Thoracic aorta (tissue), 2 donors: ENCODE results near the gene PPFIBP2. TPM values are rescaled to one million over a fixed set of nuclear protein-coding genes. Genes with fewer than 3 reads are reported as not detected.

ENCODE experiments used
- ATAC-seq: fragments of 150-250 bp; one replicate; pipeline ENCODE4 v1.8.0; 2017; ENCODE audit warnings: low read depth; ENCODE audit not compliant: insufficient number of reproducible peaks, low FRiP score
- DNase-seq: peaks from one replicate; pipeline ENCODE4 v3.0.0-alpha.2; 2020; ENCODE audit warnings: low spot score
- H3K27ac ChIP-seq, 2 donors: fragments of 200-600 bp; sonication (generic); 1 replicate in 1 of 2; 2 replicates in 1 of 2; pipeline ENCODE4 v1.5.1; 2016; ENCODE audit warnings: mild to moderate bottlenecking in 2 of 2, moderate library complexity in 2 of 2
- H3K27me3 ChIP-seq: fragments of 200-600 bp; sonication (generic); replicated peaks from 2 replicates; pipeline ENCODE4 v1.6.0; 2016; ENCODE audit warnings: mild to moderate bottlenecking; ENCODE audit not compliant: insufficient read depth
- H3K36me3 ChIP-seq: fragments of 200-600 bp; sonication (generic); one replicate; pipeline ENCODE4 v1.5.1; 2016
- H3K4me1 ChIP-seq, 2 donors: fragments of 200-600 bp; sonication (generic); 1 replicate in 1 of 2; 2 replicates in 1 of 2; pipeline versions ENCODE4 v1.5.1 to v1.6.0; 2016; ENCODE audit warnings: low read depth in 2 of 2, mild to moderate bottlenecking in 1 of 2; ENCODE audit not compliant: control insufficient read depth in 1 of 2
- H3K4me3 ChIP-seq: fragments of 200-600 bp; sonication (generic); 2 replicates; pipeline ENCODE4 v1.5.1; 2016; ENCODE audit warnings: mild to moderate bottlenecking
- H3K9me3 ChIP-seq: fragments of 200-600 bp; sonication (generic); 2 replicates; pipeline ENCODE4 v1.5.1; 2016
- total RNA-seq, 2 donors: library from RNA; depleted of rRNA; stranded (reverse); fragments of >200 nt; gene quantifications; one replicate each; pipeline versions ENCODE4 v1.1.0 to v1.2.3, GENCODE V29; 2016
- TF ChIP-seq, protein P1 (sequence below): fragments of 200-600 bp; sonication (generic); IDR thresholded peaks from one replicate; pipeline ENCODE4 v1.5.1; 2019; ENCODE audit warnings: antibody characterized with exemption

The PPFIBP2 gene
- total RNA-seq, 2 donors from 2014 or later, result 43.5 to 48.9 TPM

DNA sequence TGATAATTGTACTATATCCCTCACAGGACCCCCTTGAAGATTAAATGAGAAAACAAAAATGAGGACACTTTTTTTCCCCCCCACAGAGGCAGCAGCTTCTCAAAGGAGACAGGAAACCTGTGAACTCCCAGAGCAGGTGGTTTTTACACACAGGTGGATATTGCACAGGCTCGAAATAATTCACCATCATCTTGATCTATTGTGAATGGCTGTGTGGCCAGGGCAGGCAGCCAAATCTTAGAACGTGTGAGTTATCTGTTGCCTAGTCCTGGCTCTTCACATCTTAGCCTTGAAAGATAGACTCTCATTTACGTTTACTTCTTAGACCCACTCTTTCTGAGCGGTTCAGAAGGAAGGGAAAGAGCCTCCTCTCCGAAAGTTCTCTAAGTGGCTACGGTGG lies 23.5 kb downstream of the PPFIBP2 start:
- Histone ChIP-seq H3K36me3 (no peaks in the 10 kb centered on the region), H3K9me3 (no peaks in the 10 kb centered on the region), H3K4me3 (no peak overlapping the region), H3K27ac (no peak overlapping the region), H3K27me3 (no peaks in the 10 kb centered on the region), H3K4me1 (no peaks in the 10 kb centered on the region)
- DNase-seq (no peak), ATAC-seq (no peak)
- TF ChIP-seq, protein P1, sequence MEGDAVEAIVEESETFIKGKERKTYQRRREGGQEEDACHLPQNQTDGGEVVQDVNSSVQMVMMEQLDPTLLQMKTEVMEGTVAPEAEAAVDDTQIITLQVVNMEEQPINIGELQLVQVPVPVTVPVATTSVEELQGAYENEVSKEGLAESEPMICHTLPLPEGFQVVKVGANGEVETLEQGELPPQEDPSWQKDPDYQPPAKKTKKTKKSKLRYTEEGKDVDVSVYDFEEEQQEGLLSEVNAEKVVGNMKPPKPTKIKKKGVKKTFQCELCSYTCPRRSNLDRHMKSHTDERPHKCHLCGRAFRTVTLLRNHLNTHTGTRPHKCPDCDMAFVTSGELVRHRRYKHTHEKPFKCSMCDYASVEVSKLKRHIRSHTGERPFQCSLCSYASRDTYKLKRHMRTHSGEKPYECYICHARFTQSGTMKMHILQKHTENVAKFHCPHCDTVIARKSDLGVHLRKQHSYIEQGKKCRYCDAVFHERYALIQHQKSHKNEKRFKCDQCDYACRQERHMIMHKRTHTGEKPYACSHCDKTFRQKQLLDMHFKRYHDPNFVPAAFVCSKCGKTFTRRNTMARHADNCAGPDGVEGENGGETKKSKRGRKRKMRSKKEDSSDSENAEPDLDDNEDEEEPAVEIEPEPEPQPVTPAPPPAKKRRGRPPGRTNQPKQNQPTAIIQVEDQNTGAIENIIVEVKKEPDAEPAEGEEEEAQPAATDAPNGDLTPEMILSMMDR, result no peak

DNA sequence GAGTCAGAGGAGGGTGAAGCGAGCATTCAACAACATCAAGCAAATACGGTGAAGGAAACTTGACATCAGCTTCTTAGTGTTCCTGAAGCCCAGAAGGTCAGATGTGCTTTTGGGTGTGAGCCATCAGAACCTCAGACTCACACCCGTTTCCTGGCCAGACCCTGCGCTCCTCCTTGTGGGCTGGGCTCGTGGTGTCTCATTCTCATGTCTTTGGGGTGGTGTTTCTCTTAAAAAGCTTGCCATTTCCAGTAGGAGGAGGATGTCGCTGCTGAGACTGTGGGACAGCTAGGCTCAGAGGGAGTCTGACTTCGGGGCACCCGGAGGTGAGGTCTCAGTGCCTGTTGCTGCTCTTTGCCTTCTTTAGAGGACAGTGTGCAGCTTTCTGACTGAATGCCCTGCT lies 24.2 kb downstream of the PPFIBP2 start:
- no peak for DNase-seq
- Histone ChIP-seq H3K27me3 (no peaks in the 10 kb centered on the region), H3K4me3 (no peak overlapping the region), H3K4me1 (no peaks in the 10 kb centered on the region), H3K9me3 (no peaks in the 10 kb centered on the region), H3K27ac (no peak overlapping the region), H3K36me3 (no peaks in the 10 kb centered on the region)
- TF ChIP-seq, protein P1, result no peak
- ATAC-seq, result no peak

DNA sequence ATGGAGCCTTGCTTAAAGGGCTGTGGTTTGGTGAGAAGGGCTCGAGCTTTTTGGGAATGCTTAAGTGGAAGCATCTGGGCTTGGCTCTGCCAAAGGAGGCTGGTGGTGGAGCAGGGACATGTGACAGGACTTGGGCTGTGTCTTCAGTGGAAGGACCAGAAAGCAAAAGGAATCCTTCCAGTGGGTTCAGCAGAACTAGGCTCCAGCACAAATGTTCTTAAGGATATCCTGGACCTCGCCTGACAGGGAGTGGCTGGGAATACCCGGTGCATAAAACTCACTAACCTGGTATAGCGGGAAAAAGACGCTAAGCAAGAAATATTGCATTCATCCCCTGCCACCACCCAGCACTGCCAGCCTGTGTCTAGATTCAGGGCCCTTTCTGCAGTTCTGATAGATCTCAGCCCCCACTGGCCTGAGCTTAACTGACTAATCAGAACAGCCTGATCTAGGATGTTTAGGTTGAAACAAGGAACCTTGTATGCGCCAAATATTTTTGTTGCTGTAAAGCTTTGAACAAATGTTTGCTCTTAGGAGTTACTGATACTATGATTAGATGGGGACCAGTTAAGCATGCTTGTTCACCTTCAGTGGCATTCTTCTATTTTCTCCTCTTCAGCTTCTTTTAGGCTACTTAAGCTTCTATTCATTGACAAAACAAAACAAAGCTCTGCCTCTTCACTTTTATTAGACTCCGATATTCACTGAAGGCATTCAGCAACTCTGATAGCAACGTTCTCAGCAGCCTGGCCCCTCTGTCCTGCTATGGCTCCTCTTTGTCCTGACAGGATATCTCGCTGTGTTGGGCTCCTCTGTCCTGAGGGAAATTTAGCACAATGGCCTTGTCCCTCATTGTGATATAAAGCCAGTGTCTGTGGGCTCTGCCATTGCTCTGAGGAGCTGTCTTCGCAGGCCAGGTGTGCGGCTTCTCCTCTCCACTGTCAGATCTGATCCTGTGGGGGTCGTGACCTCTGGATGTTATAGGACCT lies 25.0 kb downstream of the PPFIBP2 start:
- H3K4me3 ChIP-seq, result no peak overlapping the region
- ATAC-seq, result no peak
- H3K36me3 ChIP-seq, result no peaks in the 10 kb centered on the region
- TF ChIP-seq, protein P1, result no peak
- H3K27me3 ChIP-seq, result no peaks in the 10 kb centered on the region
- no peaks in the 10 kb centered on the region for H3K4me1 ChIP-seq
- DNase-seq, result no peak
- no peaks in the 10 kb centered on the region for H3K9me3 ChIP-seq
- H3K27ac ChIP-seq, result no peak overlapping the region

DNA sequence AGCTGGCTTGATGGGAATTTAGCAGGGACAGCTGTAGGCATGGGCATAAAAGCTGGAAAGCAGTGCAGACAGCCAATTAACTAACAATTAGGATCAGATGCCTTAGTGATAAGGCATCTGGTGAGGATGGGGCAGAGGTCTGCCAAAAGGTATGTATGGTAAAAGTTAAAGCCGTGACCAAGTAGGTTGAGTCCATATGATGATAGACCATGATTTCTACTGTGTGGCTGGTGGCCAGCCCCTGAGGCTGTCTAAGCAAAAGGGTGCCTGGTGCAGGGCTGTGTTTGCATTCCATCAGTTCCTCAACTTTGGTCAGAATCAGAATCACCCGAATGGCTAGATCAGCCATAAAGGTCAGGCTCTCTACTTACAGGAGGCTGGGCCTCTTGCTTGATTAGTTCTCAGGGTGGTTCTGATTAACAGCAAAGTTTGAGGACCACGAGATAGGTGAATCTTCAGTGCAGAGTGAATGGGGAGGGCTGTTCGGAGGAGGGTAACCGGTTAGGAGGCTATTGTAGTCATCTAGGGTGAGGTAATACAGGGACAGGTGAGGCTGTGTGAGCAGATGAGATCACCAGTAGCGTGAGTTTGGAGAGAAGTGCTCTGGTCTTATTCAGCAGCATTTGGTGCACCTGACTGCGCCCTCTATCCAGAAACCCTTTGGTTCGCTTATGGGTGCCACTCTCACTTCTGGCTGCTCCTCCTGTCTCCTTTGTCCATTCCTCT lies 27.2 kb downstream of the PPFIBP2 start:
- ATAC-seq, result no peak

More for the DNA sequence above, 27.2 kb downstream of the PPFIBP2 start:
- no peaks in the 10 kb centered on the region for H3K36me3 ChIP-seq
- no peak for DNase-seq
- H3K9me3 ChIP-seq, result no peaks in the 10 kb centered on the region
- no peaks in the 10 kb centered on the region for H3K4me1 ChIP-seq
- TF ChIP-seq, protein P1, result no peak
- no peak overlapping the region for H3K27ac ChIP-seq
- no peaks in the 10 kb centered on the region for H3K27me3 ChIP-seq
- H3K4me3 ChIP-seq, result no peak overlapping the region
